ENCODE measurements around the gene HORMAD2. TPM values are rescaled to one million over a fixed set of nuclear protein-coding genes. Genes with fewer than 3 reads are reported as not detected.
"Not testable (repeated sequence)": the region's sequence is repeated elsewhere in the genome, so short reads cannot be mapped to it uniquely, and the experiment has no call there.

Gene HORMAD2
- total RNA-seq, 1 donor from 2014 or later, result 0.98 TPM

DNA sequence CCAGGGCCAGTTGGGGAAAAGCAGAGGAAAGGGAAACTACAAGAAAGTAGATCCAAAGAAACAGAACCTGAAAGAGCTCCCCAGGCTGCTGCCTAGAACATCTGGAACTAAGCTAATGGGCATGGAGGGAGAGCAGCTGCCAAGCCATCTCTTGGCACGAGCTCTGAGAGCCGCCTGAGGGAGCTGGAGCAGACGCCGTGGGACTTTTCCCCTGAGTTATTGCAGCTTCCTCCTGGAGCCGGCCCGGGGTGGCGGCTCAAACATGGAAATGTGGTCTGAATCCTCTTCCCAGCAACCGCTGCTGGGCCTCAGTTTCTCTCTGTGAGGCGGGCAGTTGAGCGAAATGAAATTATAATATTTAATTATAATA is 124.5 kb downstream of the HORMAD2 start:
- intact Hi-C loops (cut with micrococcal nuclease), result no loop called here

DNA sequence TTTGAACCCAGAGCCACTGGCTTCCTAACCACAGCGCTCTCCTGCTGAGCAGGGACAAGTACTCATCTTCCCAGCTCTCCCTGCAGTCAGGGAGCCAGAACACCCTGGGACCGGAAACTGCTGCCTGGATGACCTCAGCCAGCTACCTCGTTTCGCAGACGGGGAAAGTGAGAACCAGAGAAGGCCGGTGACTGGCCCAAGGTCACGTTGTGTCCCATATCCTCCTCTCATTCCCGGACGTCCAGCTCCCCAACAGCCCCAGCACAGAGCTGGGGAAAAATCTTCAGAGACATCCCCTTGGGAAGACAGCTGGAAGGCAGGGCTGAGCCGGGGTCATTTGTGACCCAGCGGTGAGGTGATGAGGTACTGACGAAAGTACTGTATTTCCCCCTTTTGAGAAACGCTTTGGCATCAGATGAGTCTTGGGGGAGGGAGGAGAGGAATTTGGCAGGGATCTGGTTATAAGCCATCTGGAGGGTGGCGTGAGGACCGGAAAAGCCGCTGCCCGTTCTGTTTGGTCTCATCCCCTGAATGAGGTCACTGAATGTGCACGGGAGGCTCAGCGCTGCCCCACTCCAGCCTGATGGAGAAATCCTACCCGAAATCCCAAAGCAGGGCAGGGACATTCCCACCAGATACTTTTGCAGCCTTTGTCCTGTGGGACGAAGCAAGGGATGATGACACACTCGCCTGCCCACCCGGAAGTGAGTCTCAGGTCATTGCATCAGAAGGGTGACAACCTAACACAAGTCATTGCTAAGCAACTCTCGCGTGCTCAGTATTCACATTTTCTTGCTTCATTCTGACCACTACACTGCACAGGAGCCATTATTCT is 125.2 kb downstream of the HORMAD2 start:
- intact Hi-C loops (cut with micrococcal nuclease), result no loop called here

DNA sequence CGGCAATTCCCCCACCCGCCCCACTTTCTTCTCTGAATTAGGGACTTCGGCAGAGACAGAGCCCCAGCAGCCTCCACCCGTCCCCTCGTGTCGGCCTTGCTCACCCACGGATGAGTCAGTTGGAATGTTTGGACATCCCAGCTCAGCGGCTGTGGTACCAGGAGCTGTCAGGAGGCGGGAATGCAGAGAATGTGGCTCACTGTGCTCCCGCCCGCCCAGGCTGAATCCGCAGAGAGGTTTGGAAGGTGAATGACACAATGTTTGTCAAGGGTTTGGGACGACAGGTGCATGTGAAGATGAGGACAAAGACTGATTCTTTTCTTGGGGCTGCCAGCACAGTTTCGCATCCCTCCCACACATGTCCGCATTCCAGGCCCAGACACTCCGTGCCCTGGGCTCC is 126.7 kb downstream of the HORMAD2 start:
- intact Hi-C loops (cut with micrococcal nuclease), result no loop called here

DNA sequence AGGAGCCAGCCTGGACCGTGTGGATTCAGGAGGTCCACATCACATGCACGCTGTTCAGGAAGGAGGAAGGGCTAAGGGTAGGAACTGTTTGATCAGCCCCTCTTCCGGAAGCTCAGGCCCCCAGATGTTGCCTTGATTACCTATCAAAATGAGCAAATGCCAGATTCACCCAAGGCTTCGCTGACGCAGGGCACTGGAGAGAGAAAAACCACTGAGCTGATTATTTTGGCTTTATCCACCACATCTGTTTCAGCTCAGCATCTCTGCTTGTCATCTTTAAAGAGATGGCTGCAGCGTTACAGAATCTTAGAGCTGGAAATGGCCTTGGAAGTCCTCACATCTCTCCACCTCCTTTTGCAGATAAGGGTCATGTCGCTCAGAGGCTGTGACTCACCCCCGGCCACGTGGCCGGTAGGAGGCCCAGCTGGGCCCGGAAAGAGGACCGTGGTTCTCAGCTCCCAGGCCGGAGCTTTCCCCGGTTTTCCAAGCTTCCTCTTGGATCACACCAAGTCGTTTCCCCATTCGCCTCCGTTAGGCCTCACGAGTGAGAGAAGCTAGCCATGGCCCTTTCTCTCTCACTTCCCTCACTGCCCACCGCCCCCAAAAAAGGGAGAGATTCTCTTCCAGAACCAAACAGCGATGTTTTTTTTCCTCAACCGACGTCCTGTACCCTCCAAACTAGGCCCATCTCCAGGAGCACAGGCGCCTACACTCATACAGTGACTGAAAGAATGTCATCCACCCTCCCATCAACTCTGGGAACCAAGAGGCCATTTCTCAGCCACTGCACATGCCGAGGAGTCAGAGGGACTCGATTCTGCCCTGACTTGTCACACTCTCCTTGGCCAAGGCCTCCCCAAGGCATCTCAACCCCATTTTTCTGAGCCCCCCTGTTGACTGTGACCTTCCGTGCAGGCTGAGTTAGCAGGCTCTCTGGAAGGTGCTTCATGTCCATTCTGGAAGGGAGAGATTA is 128.7 kb downstream of the HORMAD2 start:
- intact Hi-C loops (cut with micrococcal nuclease), result no loop called here

DNA sequence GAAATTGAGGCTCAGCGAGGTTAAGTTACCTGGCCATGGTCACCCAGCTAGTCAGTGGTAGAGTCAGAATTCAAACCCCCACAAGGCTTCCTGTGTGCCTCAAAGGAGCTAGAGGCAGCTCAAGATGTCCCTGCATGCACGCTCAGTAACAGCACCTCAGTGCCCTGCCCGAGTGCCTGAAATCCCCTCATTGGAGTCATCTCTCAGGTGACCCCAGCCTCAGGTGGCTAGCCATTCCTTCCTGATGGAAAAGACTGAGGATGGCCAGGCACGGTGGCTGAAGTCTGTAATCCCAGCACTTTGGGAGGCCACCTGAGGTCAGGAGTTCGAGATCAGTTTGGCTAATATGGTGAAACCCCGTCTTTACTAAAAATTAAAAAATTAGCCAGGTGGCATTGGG is 129.4 kb downstream of the HORMAD2 start:
- intact Hi-C loops (cut with micrococcal nuclease), result no loop called here

DNA sequence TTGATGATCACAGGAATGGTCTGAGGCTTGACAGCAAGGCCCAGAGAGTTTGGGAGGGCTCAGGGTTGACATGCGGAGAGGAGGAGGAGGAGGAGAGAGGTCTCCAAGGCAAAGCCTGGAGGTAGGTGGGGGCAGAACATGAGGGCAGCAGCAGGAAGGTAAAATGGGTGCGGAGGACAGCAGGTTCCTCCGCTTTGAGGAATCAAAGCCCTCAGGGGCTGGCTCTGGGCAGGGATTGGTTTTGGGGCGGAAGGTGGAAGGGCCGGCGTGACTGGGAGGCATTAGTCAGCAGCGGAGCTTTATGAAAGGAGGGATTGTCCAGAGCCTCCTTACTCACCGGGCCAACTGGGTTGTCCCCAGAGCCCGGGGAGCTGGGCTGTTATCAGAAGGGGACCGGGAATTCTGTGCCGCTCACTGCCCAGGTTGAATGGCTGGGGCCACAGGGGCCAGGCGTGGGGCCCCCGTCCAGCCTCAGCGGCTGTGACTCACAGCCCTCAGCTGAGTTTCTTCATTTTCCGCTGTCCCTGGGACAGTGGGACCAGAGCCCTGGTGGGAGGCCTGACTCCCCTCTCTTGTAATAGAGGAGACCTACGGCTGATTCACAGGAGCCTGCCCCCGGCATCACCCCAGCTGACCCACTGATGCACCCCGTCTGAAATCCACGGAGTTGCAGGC is 130.1 kb downstream of the HORMAD2 start:
- intact Hi-C loops (cut with micrococcal nuclease), result no loop called here

DNA sequence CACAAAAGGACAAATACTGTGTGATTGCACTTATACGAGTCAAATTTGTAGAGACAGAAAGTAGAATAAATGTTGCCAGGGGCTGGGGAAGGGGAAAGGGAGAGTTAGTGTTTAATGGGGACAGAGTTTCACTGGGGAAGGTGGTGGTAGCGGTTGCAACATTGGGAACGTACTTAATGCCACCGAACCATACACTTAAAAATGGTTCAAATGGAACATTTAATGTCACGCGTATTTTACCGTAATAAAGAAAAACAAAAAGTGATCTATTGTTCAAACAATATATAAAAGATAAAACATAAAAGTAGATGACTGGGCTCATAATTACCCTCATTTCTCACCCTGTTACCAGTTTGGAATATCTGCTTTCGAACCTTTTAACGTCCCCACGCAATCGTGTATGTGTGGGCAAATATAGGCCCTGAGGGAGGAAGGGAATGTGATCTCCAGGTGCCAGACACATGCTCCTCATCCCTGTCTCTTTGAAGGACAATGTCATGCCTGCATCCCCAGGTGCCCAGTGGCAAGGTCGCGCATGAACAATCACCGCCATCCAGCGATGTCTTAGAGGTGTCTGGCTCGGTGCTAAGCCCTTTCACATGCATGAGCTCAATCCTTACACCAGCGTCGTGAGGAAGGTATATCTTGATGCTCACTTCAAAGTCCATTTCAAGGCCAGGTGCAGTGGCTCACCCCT is 131.0 kb downstream of the HORMAD2 start:
- intact Hi-C loops (cut with micrococcal nuclease), result no loop called here

DNA sequence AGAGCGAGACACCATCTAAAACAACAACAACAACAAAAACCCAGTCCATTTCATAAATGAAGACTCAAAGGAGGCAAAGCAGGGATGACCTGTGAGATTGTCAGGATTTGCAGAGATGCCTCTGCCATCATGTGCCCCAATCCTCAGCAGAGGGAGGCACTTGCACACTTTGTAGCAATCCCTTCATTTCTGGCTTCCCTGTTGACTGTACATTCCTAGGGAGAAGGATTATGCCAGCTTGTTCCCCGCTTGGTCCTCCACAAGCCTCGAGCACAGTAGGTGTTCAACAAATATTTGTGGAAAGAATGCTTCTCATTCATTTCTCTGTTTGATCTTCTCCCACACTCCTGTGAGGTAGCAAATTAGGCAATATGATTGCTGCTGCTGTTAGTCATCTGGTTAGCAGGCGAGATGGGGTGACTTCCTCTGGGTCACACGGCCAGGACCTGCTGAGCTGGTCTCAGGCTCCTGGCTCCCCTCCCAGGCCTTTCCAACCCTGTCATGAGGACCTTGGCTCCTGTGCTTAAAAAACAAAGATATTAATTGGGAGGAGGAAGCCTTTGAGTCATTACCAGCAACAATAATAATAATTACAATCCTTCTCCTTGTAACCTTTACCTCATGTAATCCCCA is 132.2 kb downstream of the HORMAD2 start:
- intact Hi-C loops (cut with micrococcal nuclease), result no loop called here

DNA sequence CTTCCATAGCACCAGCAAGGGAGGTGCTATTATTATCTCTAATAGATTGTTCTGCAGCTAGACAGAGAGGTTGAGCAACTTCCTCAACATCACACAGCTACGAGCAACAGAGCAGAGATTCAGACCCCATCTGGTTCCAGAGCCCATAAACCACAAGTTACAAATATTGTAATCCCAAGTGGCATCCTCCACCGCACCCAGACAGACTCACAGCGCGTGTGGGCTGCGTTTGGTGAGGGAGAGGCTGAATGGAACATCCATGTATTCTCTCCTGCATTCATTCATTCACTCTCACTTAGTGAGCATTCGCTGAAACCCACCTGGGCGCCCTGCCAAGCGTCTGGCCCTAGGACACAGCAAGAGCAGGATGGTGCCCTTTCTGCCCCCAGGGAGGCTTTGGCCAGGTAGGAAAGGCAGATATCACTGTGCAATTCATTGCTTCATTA is 132.8 kb downstream of the HORMAD2 start:
- intact Hi-C loops (cut with micrococcal nuclease), result no loop called here

DNA sequence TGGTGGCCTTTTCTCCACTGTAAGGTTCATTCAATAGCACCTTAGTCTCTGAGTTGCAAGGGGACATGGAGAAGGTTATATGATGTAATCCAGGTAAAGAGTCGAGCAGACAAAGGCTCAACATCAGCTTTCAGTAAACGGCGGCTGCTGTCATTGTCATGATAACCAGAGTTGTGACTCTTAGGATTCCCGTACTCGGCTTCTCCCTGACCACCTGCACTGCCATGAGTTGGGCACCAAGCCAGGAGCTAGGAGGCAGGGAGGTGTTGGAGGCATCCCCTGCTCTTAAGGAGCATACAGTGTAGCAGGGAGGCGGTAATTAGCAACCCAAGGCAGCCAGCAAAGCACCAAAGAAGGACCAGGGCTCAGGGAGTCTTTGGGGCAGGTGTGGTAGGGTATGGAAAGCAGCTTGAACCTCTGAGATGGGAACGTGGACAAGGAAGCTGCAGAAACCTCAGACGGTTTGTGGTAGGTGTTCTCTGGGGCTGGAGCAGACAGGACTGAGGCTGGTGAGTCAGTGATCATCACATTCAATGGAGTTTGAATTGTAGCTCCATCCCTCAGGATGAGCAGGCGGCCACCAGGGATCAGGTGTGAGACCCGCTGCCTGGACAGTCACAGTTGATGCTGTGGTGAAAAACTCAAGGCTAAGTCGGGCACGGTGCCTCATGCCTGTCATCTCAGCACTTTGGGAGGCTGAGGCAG is 134.6 kb downstream of the HORMAD2 start:
- intact Hi-C loops (cut with micrococcal nuclease), result no loop called here

DNA sequence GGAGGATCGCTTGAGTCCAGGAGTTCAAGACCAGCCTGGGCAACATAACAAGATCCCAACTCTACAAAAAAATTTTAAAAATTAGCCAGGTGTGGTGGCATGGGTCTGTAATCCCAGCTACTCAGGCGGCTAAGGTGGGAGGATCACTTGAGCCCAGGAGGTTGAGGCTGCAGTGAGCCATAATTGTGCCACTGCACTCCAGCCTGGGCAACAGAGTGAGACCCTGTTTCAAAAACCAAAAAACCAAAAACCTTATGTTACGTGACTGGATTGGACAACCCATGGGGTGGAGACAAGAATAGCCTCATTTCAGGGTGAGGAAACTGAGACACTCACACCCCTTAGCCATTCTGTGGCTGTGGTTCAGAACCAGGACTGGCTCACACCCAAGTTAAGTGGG is 136.0 kb downstream of the HORMAD2 start:
- intact Hi-C loops (cut with micrococcal nuclease), result not testable (repeated sequence)

DNA sequence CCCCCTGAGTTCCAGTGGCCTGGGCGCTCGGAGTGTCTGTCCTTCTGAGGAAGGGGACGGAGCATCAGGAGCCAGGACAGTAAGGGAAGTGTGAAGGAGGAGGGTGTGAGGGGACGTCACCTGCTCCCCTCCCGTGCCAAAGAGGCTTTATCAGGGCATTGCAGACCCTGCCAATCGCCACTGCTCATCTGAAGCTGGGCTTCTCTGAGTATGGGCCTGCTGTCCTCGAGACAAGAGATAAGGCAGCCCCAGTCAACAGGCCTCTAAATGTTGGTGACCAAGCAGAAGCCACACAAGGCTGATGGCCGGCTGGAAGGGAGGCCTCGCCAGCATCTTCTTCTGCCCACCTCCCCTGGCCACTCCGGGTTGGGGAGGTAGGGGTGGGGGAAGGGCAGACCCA is 136.4 kb downstream of the HORMAD2 start:
- intact Hi-C loops (cut with micrococcal nuclease), result no loop called here

DNA sequence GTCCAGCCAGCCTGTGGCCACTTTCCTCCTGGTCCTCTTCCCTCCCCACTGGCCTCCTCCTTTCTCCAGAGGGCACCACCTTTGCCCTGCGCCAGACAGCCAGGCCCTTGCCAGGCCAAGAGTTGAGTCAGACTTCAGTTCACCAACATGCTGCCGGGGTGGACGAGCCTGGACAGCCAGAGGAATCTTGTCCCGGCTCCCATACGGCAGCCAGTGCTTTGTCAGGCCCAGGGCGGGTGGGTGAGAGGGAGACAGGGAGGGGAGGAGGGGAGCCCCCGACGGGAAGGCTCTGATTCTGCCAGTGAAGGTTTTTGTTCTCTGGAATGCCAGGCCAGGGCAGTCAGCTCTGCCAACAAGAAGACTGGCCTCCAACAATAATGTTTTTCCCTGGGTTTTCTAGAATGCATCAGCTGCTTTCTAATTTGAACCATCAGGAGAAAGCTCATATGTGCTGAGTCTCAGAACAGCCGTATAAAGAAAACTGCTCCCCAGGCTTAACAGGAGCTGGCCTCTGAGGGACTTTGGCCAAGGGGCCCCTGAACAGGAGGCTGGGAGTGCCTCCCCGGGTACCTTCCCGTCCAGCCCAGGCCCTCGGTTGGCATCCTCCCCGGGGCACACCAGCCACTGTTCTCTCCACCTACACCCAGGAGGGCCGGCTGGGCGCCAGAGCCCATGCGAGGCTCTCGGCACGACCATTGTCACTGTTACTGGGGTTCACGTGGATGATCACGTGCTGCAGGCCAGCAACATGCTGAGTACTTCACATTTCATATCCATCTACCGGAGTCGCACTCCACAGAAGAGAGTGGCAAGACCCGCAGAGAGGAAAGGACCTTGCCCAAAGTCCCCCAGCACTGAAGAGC is 137.7 kb downstream of the HORMAD2 start:
- intact Hi-C loops (cut with micrococcal nuclease), result no loop called here

DNA sequence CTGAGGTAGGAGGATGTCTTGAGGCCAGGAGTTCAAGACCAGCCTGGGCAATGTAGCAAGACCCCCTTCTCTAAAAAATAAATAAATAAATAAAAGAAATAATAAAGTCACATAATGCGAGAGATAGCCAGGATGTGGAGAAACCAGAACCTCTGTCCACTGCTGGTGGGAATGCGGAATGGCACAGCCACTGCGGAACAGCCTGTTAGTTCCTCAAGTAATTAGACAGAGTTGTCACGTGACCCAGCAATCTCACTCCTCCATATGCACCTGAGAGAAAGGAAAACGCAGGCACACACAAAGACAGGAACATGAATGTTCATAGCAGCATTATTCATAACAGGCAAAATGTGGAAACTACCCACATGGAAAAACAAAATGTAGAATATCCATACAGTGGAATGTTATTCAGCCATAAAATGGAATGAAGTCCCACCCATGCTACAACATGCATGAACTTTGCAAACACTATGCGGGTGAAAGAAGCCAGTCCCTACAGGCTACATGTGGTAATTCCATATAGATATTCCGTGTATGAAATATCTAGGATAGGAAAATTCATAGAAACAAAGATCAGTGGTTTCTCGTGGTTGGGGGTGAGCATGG is 138.9 kb downstream of the HORMAD2 start:
- intact Hi-C loops (cut with micrococcal nuclease), result no loop called here

DNA sequence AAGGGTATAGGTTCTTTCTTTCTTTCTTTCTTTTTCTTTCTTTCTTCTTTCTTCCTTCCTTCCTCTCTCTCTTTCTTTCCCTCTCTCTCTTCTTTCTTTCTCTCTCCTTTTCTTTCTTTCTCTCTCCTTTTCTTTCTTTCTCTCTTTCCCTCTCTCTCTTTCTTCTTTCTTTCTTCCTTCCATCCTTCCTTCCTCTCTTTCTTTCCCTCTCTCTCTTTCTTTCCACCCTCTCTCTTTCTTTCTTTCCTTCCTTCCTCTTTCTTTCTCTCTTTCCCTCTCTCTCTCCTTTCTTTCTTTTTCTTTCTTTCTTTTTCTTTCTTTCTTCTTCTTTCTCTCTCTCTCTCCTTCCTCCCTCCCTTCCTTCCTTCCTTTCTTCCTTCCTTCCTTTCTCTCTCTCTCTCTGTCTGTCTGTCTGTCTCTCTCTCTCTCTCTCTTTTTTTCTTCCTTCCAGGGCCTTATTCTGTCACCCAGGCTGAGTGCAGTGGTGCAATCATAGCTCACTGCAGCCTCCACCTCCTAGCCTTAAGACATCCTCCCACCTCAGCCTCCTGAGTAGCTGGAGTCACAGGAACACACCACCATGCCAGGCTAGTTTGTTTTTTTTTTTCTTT is 139.5 kb downstream of the HORMAD2 start:
- intact Hi-C loops (cut with micrococcal nuclease), result loop anchor here (5.0 kb wide), 1 partner anchor 32 kb away; no protein-coding TSS in a partner anchor

DNA sequence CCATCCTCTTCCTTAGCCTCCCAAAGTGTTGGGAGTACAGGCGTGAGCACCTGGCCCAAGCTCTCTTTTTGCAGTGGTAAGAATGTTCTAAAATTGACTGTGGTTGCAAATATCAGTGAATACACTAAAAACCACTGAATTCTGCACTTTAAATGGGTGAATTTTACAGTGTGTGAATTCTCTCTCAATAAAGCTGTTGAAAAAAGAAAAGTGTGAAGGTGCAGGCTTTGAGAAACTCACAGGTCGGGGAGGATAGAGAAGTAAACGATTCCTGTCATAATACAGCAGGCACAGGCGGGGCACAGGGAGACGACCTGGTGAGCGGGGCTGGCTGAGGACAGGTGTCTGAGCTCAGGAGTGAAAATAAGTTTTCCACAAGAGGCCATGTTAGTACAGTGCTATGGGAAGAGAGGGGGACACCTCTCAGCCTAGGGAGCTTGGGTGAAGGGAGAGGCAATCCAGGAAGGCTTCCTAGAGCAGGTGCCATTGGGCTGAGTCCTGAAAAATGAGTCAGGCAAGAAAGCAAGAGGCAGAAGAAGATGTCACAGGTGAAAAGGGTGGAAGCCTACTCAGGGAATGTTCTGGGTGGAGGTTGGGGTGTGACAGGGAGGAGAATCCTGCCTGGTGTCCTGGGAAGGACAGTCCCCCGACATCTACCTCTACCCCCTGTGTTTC is 140.2 kb downstream of the HORMAD2 start:
- intact Hi-C loops (cut with micrococcal nuclease), result loop anchor here (5.0 kb wide), 1 partner anchor 33 kb away; no protein-coding TSS in a partner anchor
